Erythroblast (primary cell): ENCODE results near the gene RNF31.

ENCODE experiments used
- GATA1 ChIP-seq: IDR thresholded peaks from 2 replicates; pipeline ENCODE4 v1.6.1; 2011; ENCODE audit warnings: low read depth, mild to moderate bottlenecking, control low read depth, low read length, moderate library complexity
- POLR2A ChIP-seq: IDR thresholded peaks from 2 replicates; pipeline ENCODE4 v1.6.1; 2011; ENCODE audit warnings: mild to moderate bottlenecking, low read length

DNA sequence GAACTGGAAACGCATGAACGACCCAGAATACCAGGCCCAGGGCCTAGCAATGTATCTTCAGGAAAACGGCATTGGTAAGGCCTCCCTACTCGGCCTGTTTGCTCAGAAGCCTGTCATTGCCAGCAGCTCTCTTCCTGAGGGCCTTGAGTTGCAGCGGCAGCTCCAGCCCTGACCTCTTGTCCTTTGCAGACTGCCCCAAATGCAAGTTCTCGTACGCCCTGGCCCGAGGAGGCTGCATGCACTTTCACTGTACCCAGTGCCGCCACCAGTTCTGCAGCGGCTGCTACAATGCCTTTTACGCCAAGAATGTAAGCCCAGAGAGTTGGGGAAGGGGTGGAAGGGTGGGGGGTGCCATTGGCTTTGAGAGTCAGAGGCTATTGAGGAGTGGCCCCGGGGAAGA lies 10.0 kb downstream of the RNF31 start:
- TF ChIP-seq POLR2A: no peak
- TF ChIP-seq GATA1: no peak
